OCI-LY1 (cell line): Measurements from ENCODE around the gene EFHD2.

Experiments used
- H2AFZ ChIP-seq: fragments of 200-600 bp; sonication (generic), shearing (Covaris generic); 2 replicates; pipeline ENCODE4 v1.6.0; 2014; ENCODE audit warnings: antibody characterized with exemption, mild to moderate bottlenecking, low read length
- H3F3A ChIP-seq: fragments of 200-600 bp; sonication (generic), shearing (Covaris generic); 2 replicates; pipeline ENCODE4 v1.6.0; 2014; ENCODE audit warnings: mild to moderate bottlenecking, antibody characterized with exemption, low read length, moderate library complexity; ENCODE audit not compliant: insufficient read depth
- H3K27ac ChIP-seq: fragments of 200-600 bp; sonication (generic); 2 replicates; pipeline ENCODE4 v1.5.1; 2014; ENCODE audit warnings: low read length, mixed run types, mild to moderate bottlenecking, low read depth; ENCODE audit not compliant: poor library complexity, severe bottlenecking
- H3K27me3 ChIP-seq: fragments of 200-600 bp; sonication (generic); 2 replicates; pipeline ENCODE4 v1.6.0; 2014; ENCODE audit warnings: antibody characterized with exemption, mild to moderate bottlenecking, low read length, moderate library complexity; ENCODE audit not compliant: insufficient read depth
- H3K36me3 ChIP-seq: fragments of 200-600 bp; sonication (generic); 2 replicates; pipeline ENCODE4 v1.6.1; 2014; ENCODE audit warnings: mild to moderate bottlenecking, antibody characterized with exemption, low read length, moderate library complexity, mixed read lengths; ENCODE audit not compliant: insufficient read depth
- H3K4me1 ChIP-seq: fragments of 200-600 bp; sonication (generic); 2 replicates; pipeline ENCODE4 v1.5.1; 2014; ENCODE audit warnings: mild to moderate bottlenecking, low read length, moderate library complexity; ENCODE audit not compliant: insufficient read depth, severe bottlenecking
- H3K4me2 ChIP-seq: fragments of 200-600 bp; sonication (generic), shearing (Covaris generic); 2 replicates; pipeline ENCODE4 v1.6.1; 2014; ENCODE audit warnings: low read length
- H3K4me3 ChIP-seq: fragments of 200-600 bp; sonication (generic); 2 replicates; pipeline ENCODE4 v1.5.1; 2014; ENCODE audit warnings: low read length, low read depth, mild to moderate bottlenecking, mixed read lengths; ENCODE audit not compliant: poor library complexity, severe bottlenecking
- H3K79me2 ChIP-seq: fragments of 200-600 bp; shearing (Covaris generic); 2 replicates; pipeline ENCODE4 v1.6.1; 2016; ENCODE audit warnings: mixed run types, low read length, mixed read lengths; ENCODE audit not compliant: insufficient read depth
- H3K9ac ChIP-seq: fragments of 200-600 bp; sonication (generic), shearing (Covaris generic); 2 replicates; pipeline ENCODE4 v1.6.1; 2014; ENCODE audit warnings: mild to moderate bottlenecking, low read length, mixed read lengths
- H3K9me2 ChIP-seq: fragments of 200-600 bp; sonication (generic), shearing (Covaris generic); 2 replicates; pipeline ENCODE4 v1.6.1; 2014; ENCODE audit warnings: low read depth, mild to moderate bottlenecking, low read length, mixed read lengths
- H3K9me3 ChIP-seq: fragments of 200-600 bp; shearing (Covaris generic); 2 replicates; pipeline ENCODE4 v1.6.1; 2014; ENCODE audit warnings: low read length, mixed read lengths
- H4K20me1 ChIP-seq: fragments of 200-600 bp; sonication (generic), shearing (Covaris generic); 2 replicates; pipeline ENCODE4 v1.6.0; 2016; ENCODE audit warnings: mild to moderate bottlenecking, low read length; ENCODE audit not compliant: insufficient read depth
- EZH2 ChIP-seq: fragments of 200-600 bp; sonication (generic), shearing (Covaris generic); IDR thresholded peaks from 2 replicates; pipeline ENCODE4 v1.8.0; 2017; ENCODE audit warnings: borderline replicate concordance, mixed run types, mild to moderate bottlenecking, antibody characterized with exemption, low read length, moderate library complexity, mixed read lengths
- TF ChIP-seq, protein P1 (sequence below): fragments of 200-600 bp; sonication (generic), shearing (Covaris generic); IDR thresholded peaks from 2 replicates; pipeline ENCODE4 v1.5.1; 2017; ENCODE audit warnings: mild to moderate bottlenecking, antibody characterized with exemption, low read length, moderate library complexity, mixed read lengths

Gene EFHD2

DNA sequence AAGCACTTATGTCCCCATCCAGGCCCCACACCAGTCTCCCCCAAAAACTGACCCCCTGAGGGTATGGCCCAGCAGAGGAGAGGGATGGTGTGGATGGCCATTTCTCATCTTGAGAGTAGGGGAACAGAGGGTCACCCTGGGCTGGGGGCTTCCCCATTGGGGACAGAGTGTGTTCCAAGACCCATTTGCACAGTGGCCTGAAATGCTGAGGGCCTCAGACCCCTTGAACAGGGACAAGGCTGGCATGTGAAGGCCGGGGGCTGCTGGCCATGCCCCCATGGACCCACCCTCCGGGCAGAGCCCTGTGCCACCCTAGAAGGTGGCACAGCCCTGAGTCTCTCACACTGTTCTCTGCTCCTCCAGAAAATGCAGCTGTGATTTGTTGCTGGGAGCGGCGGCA lies 36.5 kb downstream of the EFHD2 start:
- Histone ChIP-seq H3K9me2 (no peaks in the 10 kb centered on the region), H3K4me2 (no peak overlapping the region), H3K4me1 (no peaks in the 10 kb centered on the region), H2AFZ (no peak overlapping the region), H3F3A (no peaks in the 10 kb centered on the region), H3K9me3 (no peaks in the 10 kb centered on the region), H3K36me3 (no peaks in the 10 kb centered on the region), H3K79me2 (no peaks in the 10 kb centered on the region), H3K4me3 (no peak overlapping the region), H3K27me3 (no peaks in the 10 kb centered on the region; the same call in 1 of the 2 replicates), H4K20me1 (no peaks in the 10 kb centered on the region), H3K9ac (no peak overlapping the region), H3K27ac (no peak overlapping the region)
- TF ChIP-seq, protein P1, sequence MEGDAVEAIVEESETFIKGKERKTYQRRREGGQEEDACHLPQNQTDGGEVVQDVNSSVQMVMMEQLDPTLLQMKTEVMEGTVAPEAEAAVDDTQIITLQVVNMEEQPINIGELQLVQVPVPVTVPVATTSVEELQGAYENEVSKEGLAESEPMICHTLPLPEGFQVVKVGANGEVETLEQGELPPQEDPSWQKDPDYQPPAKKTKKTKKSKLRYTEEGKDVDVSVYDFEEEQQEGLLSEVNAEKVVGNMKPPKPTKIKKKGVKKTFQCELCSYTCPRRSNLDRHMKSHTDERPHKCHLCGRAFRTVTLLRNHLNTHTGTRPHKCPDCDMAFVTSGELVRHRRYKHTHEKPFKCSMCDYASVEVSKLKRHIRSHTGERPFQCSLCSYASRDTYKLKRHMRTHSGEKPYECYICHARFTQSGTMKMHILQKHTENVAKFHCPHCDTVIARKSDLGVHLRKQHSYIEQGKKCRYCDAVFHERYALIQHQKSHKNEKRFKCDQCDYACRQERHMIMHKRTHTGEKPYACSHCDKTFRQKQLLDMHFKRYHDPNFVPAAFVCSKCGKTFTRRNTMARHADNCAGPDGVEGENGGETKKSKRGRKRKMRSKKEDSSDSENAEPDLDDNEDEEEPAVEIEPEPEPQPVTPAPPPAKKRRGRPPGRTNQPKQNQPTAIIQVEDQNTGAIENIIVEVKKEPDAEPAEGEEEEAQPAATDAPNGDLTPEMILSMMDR = no peak
- TF ChIP-seq EZH2 = no peak

DNA sequence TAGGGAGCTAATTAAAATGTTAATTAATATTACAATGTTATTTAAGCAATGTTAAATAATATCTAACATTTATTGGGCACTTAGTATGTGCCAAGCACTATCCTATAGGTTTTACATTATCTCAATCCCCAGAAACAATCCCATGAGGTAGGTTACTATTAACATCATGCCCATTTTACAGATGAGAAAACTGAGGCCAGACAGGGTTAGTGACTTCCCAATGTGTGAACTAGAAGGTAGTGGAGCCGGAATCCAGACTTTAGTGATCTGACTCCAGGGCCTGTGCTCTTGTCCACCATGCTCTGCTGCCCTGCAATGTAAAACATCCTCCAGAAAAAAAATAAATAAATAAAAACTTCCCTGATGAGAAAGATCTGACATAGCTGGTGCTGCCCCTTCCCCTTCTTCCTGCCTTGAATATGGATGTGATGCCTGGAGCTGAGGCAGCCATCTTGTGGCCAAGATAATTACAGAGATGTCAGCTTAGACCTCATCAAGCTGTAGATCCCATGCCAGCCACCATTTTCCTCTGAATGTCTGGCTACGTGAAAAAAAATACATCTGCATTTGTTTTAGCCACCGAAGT lies 39.3 kb downstream of the EFHD2 start:
- H3K9ac ChIP-seq = no peak overlapping the region
- no peak overlapping the region for H3K27ac ChIP-seq
- no peak overlapping the region for H2AFZ ChIP-seq
- H4K20me1 ChIP-seq = no peaks in the 10 kb centered on the region
- no peaks in the 10 kb centered on the region for H3K79me2 ChIP-seq
- TF ChIP-seq, protein P1 = no peak
- no peak for TF ChIP-seq EZH2
- H3K9me2 ChIP-seq = no peaks in the 10 kb centered on the region
- peaks cover 10% of the 10 kb centered on the region; the same call in 1 of the 2 replicates for H3K27me3 ChIP-seq
- no peaks in the 10 kb centered on the region for H3K9me3 ChIP-seq
- H3K36me3 ChIP-seq = no peaks in the 10 kb centered on the region
- H3K4me2 ChIP-seq = no peak overlapping the region
- no peaks in the 10 kb centered on the region for H3F3A ChIP-seq
- H3K4me3 ChIP-seq = no peak overlapping the region
- H3K4me1 ChIP-seq = no peaks in the 10 kb centered on the region

DNA sequence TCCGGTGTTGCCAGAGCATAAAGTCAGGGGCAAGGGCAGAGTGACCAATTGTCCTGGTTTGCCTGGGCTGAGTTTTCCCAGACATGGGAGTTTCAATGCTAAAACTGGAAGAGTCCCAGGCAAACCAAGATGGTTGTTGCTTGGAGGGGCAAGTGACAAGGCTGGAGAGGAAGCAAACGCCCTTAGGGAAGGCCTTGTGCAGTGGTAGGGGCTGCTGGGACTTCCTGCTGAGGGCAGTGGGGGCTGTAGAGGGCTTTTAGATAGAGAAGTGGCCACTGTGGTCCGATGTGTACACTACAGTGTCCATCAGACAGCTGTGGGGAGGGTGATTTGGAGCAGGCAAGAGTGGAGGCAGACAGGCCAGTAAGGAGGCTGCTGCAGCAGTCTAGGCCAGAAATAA lies 39.9 kb downstream of the EFHD2 start:
- no peaks in the 10 kb centered on the region for H3K36me3 ChIP-seq
- H3K4me3 ChIP-seq = no peak overlapping the region
- no peak overlapping the region for H2AFZ ChIP-seq

More for the DNA sequence above, 39.9 kb downstream of the EFHD2 start:
- Histone ChIP-seq H3F3A (no peaks in the 10 kb centered on the region), H4K20me1 (no peaks in the 10 kb centered on the region), H3K27ac (no peak overlapping the region), H3K9ac (no peak overlapping the region), H3K4me1 (no peaks in the 10 kb centered on the region), H3K79me2 (no peaks in the 10 kb centered on the region), H3K9me3 (no peaks in the 10 kb centered on the region), H3K4me2 (no peak overlapping the region), H3K27me3 (peaks cover 10% of the 10 kb centered on the region; the same call in 1 of the 2 replicates), H3K9me2 (no peaks in the 10 kb centered on the region)
- TF ChIP-seq, protein P1 = no peak
- no peak for TF ChIP-seq EZH2
